Central memory CD4-positive, alpha-beta T cell (primary cell): ENCODE results near the gene PLA2G4B.
A peak's percentile ranks its signal among the peaks of the same experiment; 100 is the strongest.

Experiments used
- DNase-seq: peaks from one replicate; pipeline ENCODE4 v3.0.0; 2022

PLA2G4B gene

GRCh38 chr15:41809121-41809520, 29.5 kb upstream of the PLA2G4B start:
- no peak for DNase-seq

- no peak for DNase-seq
Observed at GRCh38 chr15:41809526-41810220, 29.0 kb upstream of the PLA2G4B start.

- DNase-seq, result no peak
Observed at GRCh38 chr15:41810651-41811431, 27.8 kb upstream of the PLA2G4B start.

- peak; percentile 67 for DNase-seq
Observed at GRCh38 chr15:41811432-41812195, 27.0 kb upstream of the PLA2G4B start.

- no peak for DNase-seq
Observed at GRCh38 chr15:41812820-41813375, 25.7 kb upstream of the PLA2G4B start.

GRCh38 chr15:41813426-41813825, 25.2 kb upstream of the PLA2G4B start:
- DNase-seq, result no peak

DNA sequence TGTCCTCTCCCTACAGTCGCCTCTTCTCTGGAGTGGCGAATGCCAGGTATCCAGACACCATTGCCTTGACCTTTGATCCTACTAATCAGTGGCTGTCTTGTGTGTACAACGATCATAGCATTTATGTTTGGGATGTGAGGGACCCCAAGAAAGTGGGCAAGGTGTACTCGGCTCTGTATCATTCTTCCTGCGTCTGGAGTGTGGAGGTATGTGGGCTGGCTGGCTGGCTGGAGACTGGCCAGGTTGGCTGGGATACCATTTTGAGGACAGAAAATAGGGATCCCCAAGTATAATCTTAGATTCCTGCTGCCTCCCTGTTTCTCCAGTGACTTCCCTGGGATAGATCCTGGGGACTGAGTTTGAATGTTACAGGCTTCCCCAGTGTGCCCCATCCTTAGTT, 24.1 kb upstream of the PLA2G4B start:
- DNase-seq, result no peak

DNA sequence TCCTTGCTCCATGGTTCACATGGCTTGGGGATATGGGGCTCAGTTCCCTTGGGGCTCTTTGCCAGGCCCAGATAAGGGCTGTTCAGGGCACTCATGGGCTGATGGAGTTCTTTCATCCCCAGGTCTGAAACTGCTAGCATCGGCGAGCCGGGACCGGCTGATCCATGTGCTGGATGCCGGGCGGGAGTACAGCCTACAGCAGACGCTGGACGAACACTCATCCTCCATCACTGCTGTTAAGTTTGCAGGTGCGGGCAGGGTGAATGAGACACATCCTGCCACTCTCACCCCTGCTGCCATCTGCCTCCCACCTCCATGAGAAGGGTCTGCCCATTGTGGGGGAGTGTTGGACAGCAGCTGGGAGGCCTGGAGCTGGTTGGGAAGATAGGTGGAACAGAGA, 21.9 kb upstream of the PLA2G4B start:
- DNase-seq, result no peak

DNA sequence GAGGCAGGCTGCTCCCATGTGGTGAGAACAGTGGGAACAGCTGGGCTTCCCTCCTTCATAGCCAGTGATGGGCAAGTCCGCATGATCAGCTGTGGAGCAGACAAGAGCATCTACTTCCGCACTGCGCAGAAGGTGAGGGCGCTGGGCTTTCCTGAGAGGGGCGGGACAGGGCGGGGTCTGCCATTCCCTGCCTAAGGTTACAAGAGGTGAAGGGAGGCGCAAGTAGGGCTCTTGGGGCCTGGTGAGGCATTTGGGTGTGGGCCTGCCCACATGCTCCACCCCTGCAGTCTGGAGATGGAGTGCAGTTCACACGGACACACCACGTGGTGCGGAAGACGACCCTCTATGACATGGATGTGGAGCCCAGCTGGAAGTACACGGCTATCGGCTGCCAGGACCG, 21.3 kb upstream of the PLA2G4B start:
- DNase-seq, result no peak

- DNase-seq, result no peak
Observed at GRCh38 chr15:41817781-41818180, 20.9 kb upstream of the PLA2G4B start.

- no peak for DNase-seq
Observed at GRCh38 chr15:41819455-41820050, 19.1 kb upstream of the PLA2G4B start.

GRCh38 chr15:41820791-41821423, 17.7 kb upstream of the PLA2G4B start:
- DNase-seq, result no peak

DNA sequence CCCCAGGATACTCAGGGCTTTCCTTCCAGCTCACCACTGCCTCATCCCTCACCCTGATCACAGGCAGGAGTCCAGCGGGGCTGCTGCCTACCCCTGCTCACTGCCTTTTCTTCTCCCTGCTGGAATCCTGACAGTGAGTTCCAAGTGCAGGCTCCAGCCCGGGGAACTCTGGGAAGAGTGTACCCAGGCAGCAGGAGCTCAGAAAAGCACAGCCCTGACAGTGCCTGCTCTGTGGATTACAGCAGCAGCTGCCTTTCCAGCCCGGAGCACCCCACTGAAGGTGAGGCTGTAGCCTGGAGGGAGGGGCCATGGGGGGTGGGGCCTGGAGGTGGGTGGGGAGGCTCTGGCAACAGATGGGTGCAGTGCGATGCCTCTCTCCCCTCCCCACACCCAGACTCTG, 16.8 kb upstream of the PLA2G4B start:
- DNase-seq, result no peak

GRCh38 chr15:41822471-41822870, 16.2 kb upstream of the PLA2G4B start:
- DNase-seq, result no peak

GRCh38 chr15:41822957-41823356, 15.7 kb upstream of the PLA2G4B start:
- no peak for DNase-seq

DNA sequence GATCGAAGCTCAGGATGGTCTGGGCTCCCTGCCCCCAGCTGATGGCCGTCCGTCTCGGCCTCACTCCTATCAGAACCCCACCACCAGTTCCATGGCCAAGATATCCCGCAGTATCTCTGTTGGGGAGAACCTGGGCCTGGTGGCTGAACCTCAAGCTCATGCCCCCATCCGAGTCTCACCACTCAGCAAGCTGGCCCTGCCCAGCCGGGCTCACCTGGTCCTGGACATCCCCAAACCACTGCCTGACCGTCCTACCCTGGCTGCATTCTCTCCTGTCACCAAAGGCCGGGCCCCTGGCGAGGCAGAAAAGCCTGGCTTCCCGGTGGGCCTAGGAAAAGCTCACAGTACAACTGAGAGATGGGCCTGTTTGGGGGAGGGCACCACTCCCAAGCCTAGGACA, 15.1 kb upstream of the PLA2G4B start:
- DNase-seq, result no peak

GRCh38 chr15:41824062-41824745, 14.4 kb upstream of the PLA2G4B start:
- DNase-seq, result no peak

- no peak for DNase-seq
Observed at GRCh38 chr15:41825145-41825544, 13.5 kb upstream of the PLA2G4B start.

DNA sequence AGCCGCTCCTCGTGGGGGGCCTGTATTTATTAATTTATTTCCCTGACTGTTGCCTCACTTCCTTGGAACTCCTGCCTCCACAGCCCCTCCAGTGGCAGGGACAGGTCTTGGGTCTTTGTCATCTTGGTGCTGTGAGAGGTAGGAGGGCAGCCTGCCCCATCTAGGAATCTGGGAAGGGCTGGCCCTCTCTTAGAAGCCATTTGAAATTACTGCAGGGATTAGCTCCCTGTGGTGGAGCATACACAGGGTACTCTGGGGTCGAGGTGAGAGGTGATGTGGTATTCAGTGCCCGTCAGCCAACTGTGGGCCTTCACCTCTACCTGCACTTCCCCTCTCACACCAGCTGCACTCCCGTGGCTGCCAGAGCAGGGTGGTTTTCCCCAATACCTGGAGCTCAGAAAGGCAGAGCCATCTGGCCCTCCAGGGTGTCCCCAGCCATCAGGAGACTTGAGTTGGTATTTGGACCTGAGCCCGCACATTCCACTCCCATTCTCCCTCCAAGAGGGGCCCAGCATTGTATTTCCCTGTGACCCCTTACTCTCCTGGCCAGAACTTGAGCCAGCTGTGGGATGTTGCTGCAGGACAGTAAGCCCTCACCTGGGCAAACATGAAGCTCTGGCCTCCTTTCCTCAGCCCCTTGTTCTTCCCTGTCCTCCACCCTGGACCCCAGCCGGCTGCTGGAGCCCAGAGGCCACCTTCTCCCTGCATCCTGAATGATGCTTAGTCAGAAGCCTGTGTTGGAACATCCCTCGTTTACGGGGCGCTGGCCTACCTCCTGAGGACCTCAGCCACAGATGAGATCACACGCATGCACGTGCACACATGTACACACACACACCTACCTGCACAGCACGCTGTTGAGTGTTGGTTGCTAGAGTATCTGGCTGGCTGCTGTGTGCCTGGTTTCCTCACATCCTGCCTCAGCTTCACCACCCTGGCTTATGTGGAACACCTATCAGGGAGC, 12.8 kb upstream of the PLA2G4B start:
- DNase-seq, result no peak

DNA sequence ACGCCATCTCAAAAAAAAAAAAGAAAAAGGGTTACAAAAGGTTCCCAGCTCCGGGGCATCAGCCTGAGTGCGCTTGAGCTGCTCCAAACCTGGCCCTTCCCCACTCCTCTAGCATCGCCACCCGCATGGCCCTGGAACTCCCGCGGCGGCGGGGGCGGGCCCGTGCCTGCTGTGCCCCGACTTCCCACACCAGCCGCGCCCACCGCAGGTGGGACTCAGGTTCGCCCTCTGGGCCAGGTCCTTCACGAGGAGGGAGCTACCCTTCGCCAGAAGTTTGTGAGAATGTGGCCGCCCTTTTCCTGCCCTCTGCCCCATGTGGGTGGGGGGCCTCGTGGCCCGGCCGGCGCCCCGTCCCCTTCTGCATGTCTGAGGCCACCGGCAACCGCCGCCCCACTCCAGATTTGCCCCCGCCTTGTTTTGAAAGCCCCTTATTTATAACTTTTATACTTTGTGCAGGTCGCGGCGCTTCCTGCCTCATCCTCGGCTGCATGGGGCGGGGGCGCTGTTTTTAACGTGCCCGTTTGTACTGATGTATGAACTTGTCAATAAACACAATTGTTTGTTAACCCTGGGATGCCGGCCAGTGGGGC, 11.3 kb upstream of the PLA2G4B start:
- peak; percentile 12 for DNase-seq
